BJ (cell line): ENCODE measurements around the gene ARL8B. TPM values are rescaled to one million over a fixed set of nuclear protein-coding genes. Genes with fewer than 3 reads are reported as not detected.
"Not testable (repeated sequence)": the region's sequence is repeated elsewhere in the genome, so short reads cannot be mapped to it uniquely, and the experiment has no call there.

Source experiments
- CTCF ChIA-PET: fragments of 350-600 bp; formaldehyde crosslinking; extraction: SDS; loops from one replicate; lab custom pipeline; 2021; ENCODE audit warnings: antibody characterized with exemption, inconsistent platforms; lab: Yijun Ruan, JAX
- POLR2A ChIA-PET: fragments of 300-600 bp; sonication (Branson Sonifier 250); formaldehyde crosslinking; extraction: SDS; loops from one replicate; lab custom pipeline; 2021; ENCODE audit warnings: antibody characterized with exemption; lab: Charles Lee
- DNase-seq: peaks from one replicate; pipeline ENCODE4 v3.0.0-alpha.2; 2011; ENCODE audit warnings: low read depth
- H3K27me3 ChIP-seq: 2 replicates; pipeline ENCODE4 v1.6.0; 2011; ENCODE audit warnings: low read length; ENCODE audit not compliant: control insufficient read depth, insufficient read depth
- H3K36me3 ChIP-seq: 2 replicates; pipeline ENCODE4 v1.5.1; 2011; ENCODE audit warnings: low read length; ENCODE audit not compliant: control insufficient read depth, insufficient read depth
- H3K4me3 ChIP-seq: 2 replicates; pipeline ENCODE4 v1.5.1; 2011; ENCODE audit warnings: low read depth, mild to moderate bottlenecking, control low read depth, low read length
- polyA plus RNA-seq: library from polyadenylated mRNA; depleted of rRNA; stranded (reverse); fragments of >200 nt; gene quantifications from 2 replicates; pipeline ENCODE4 v1.2.3, GENCODE V29; 2011
- TF ChIP-seq, protein P1 (sequence below): IDR thresholded peaks from 2 replicates; pipeline ENCODE4 v1.5.1; 2011; ENCODE audit warnings: low read depth, mild to moderate bottlenecking, control low read depth, inconsistent platforms, low read length, moderate library complexity; ENCODE audit not compliant: insufficient read depth

ARL8B gene
- polyA plus RNA-seq, 1 experiment, result 20.3 TPM

DNA sequence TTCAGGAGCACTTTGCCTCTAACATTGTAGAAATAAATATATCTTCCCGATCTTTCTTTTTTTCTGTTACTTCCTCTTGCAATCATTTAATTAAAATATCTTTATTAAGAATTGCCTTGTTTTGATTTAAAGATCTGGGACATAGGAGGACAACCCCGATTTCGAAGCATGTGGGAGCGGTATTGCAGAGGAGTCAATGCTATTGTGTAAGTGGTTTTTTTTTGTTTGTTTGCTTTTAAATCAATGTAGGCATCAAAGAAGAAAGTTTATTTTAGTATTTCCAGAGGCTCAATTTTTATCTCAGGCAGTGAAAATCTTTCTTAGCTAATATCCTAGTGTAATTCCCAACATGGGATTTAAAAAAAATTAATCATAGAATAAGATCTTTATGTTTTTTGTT, 49.9 kb downstream of the ARL8B start:
- no peak for DNase-seq
- CTCF ChIA-PET, result interaction anchor here (0.7 kb wide), 1 partner anchor 301 kb away, joined by 3 read pairs; no protein-coding TSS in a partner anchor
- no peaks in the 10 kb centered on the region for H3K27me3 ChIP-seq
- TF ChIP-seq, protein P1, sequence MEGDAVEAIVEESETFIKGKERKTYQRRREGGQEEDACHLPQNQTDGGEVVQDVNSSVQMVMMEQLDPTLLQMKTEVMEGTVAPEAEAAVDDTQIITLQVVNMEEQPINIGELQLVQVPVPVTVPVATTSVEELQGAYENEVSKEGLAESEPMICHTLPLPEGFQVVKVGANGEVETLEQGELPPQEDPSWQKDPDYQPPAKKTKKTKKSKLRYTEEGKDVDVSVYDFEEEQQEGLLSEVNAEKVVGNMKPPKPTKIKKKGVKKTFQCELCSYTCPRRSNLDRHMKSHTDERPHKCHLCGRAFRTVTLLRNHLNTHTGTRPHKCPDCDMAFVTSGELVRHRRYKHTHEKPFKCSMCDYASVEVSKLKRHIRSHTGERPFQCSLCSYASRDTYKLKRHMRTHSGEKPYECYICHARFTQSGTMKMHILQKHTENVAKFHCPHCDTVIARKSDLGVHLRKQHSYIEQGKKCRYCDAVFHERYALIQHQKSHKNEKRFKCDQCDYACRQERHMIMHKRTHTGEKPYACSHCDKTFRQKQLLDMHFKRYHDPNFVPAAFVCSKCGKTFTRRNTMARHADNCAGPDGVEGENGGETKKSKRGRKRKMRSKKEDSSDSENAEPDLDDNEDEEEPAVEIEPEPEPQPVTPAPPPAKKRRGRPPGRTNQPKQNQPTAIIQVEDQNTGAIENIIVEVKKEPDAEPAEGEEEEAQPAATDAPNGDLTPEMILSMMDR, result no peak
- no peak overlapping the region for H3K4me3 ChIP-seq
- H3K36me3 ChIP-seq, result peaks cover 5% of the 10 kb centered on the region
- POLR2A ChIA-PET, result no interaction called here

DNA sequence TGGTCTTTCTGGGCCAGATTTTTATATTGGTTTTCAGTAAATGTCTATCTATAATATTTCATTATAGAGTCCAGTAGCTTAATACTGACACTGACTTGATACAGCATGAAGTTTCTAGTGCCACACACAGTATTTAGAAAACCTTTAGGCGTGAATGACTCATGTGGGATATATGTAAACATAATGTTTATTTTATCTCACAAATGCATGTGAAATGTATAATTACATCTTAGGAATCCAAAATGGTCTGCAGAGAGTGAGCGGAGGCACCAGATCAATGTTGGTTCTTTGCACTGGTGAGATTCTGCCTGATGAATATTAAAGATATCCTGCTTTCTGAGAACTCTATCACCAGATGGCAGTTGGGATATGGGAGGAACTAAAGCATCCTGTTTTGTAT, 56.9 kb downstream of the ARL8B start:
- DNase-seq, H3K4me3 ChIP-seq, H3K27me3 ChIP-seq, CTCF ChIA-PET, H3K36me3 ChIP-seq, POLR2A ChIA-PET: not testable (repeated sequence)

DNA sequence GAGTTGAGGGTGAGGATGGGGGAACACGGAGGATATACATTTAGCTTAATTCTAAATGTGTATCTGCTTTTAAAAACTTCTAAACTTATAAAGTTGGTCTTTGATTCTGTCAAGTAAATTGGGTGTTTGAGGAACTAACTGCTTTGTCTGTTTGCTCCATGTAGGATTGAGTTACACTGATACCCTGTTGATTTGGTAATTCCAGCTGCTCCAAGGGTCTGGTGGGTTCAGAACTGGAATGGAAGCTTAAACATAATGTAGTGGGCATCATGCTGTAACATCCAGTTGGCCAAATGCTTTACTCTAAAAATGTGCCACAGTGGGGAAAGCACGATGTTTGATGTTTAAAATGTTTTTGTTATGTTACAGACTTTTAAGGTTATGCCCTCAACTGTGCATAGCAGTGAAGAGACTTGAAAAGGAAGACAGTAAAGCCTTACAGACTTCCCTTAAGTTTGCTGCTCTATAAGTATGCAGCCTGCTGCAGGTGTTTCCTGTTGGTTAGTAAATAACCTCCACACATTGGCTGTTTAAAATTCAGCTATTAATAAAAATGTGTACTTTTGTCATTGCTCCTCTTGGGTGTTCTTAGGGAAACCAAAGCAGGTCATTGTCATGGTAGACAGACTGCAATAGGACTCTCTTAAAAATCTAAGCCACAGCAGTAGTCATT, 59.5 kb downstream of the ARL8B start:
- TF ChIP-seq, protein P1, result no peak
- Histone ChIP-seq H3K4me3 (no peak overlapping the region), H3K27me3 (no peaks in the 10 kb centered on the region), H3K36me3 (peaks cover 5% of the 10 kb centered on the region)
- POLR2A ChIA-PET, result interaction anchor here (0.7 kb wide), 1 partner anchor 59 kb away, joined by 3 read pairs; no protein-coding TSS in a partner anchor
- DNase-seq, result no peak
- CTCF ChIA-PET, result interaction anchor here (1.7 kb wide), 1 partner anchor 15 kb away, joined by 4 read pairs; no protein-coding TSS in a partner anchor

DNA sequence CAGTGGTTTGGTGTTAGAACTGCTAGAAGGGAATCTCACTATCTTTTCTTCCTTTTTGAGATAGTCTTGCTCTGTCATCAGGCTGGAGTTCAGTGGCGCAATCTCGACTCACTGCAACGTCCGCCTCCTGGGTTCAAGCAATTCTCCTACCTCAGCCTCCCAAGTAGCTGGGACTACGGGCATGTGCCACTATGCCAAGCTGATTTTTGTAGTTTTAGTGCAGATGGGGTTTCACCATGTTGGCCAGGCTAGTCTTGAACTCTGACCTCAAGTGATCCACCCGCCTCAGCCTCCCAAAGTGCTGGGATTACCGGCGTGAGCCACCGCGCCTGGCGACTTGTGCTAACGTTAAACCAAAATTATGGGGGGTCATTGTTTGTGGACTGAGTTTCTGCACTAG, 61.6 kb downstream of the ARL8B start:
- DNase-seq, H3K4me3 ChIP-seq, CTCF ChIA-PET, POLR2A ChIA-PET, H3K27me3 ChIP-seq, H3K36me3 ChIP-seq: not testable (repeated sequence)

DNA sequence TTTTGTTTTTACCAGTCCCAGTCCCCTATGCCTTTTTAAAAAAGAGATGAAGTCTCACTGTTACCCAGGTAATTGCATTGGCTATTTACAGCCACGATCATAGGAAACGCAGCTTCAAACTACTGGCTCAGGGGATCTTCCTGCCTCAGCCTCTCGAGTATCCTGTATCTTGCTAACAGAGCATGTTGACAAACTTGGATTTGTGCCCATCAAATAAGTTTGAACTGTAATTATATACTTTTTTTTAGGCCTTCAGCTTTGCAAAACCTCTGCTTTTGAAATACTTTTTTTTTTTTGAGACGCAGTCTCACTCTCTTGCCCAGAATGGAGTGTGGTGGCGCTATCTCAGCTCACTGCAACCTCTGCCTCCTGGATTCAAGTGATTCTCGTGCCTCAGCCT, 62.4 kb downstream of the ARL8B start:
- ChIA-PET CTCF (interaction anchor here (0.6 to 1.6 kb wide), 2 partner anchors 12 to 880 kb away, joined by 3 to 6 read pairs; no protein-coding TSS in a partner anchor), POLR2A (no interaction called here)

DNA sequence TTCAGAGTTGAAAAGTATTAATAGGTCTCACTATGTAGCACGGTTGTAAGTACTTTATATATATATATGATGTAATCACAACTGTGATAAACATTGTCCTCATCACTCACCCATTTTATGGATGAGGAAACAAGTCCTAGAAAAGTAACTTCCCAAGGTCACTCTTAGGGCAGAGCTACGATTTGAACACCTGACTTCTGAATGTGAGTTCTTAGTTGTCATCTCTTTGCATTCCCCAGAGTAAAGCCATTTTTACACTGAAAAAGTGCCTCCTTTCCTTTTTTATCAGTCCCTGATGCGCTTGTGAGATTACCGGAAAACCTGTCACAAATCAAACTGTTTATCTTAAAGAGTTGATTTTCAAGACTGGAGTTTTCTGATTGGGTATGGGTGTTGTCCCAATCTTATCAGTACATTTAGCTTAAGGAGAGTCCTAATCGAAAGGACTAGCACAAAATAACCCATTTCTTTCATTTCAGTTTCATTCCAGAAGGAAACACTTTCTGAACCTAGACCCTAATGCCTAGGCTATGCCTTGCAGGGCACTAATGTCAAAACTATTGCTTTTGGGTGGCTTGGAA, 63.1 kb downstream of the ARL8B start:
- TF ChIP-seq, protein P1, result no peak
- Histone ChIP-seq H3K27me3 (no peaks in the 10 kb centered on the region), H3K36me3 (peaks cover 2% of the 10 kb centered on the region; the same call in 1 of the 2 replicates), H3K4me3 (no peak overlapping the region)
- ChIA-PET POLR2A (no interaction called here), CTCF (interaction anchor here (1.6 kb wide), 1 partner anchor 11 kb away, joined by 6 read pairs; no protein-coding TSS in a partner anchor)
- DNase-seq, result no peak

More for the DNA sequence above, 62.4 kb downstream of the ARL8B start:
- peaks cover 2% of the 10 kb centered on the region; the same call in 1 of the 2 replicates for H3K36me3 ChIP-seq
- no peak overlapping the region for H3K4me3 ChIP-seq
- TF ChIP-seq, protein P1, result no peak
- DNase-seq, result no peak
- no peaks in the 10 kb centered on the region for H3K27me3 ChIP-seq
